WERI-Rb-1 (cell line): Measurements from ENCODE around the gene KRT1.

Experiments used
- DNase-seq: peaks from one replicate; pipeline ENCODE4 v3.0.0-alpha.2; 2020
- H3K27ac ChIP-seq: fragments of 250-450 bp; sonication (Bioruptor Pico); 2 replicates; pipeline ENCODE4 v1.5.1; 2020; ENCODE audit warnings: mild to moderate bottlenecking, moderate library complexity
- H3K27me3 ChIP-seq: fragments of 250-450 bp; sonication (Bioruptor Pico); 2 replicates; pipeline ENCODE4 v1.5.1; 2021; ENCODE audit warnings: mild to moderate bottlenecking, low read depth, moderate library complexity; ENCODE audit not compliant: insufficient read depth, severe bottlenecking
- H3K36me3 ChIP-seq: fragments of 250-450 bp; sonication (Bioruptor Pico); 2 replicates; pipeline ENCODE4 v1.5.1; 2020; ENCODE audit warnings: mild to moderate bottlenecking, moderate library complexity
- H3K4me3 ChIP-seq: 2 replicates; pipeline ENCODE4 v1.5.1; 2011; ENCODE audit warnings: low read depth, mild to moderate bottlenecking, control low read depth, low read length
- H3K9me3 ChIP-seq: fragments of 250-450 bp; sonication (Bioruptor Pico); 2 replicates; pipeline ENCODE4 v1.5.1; 2021; ENCODE audit warnings: mild to moderate bottlenecking, moderate library complexity; ENCODE audit not compliant: severe bottlenecking
- TF ChIP-seq, protein P1 (sequence below): IDR thresholded peaks from 2 replicates; pipeline ENCODE4 v1.5.1; 2011; ENCODE audit warnings: low read depth, mild to moderate bottlenecking, control low read depth, inconsistent platforms, low read length

The KRT1 gene

DNA sequence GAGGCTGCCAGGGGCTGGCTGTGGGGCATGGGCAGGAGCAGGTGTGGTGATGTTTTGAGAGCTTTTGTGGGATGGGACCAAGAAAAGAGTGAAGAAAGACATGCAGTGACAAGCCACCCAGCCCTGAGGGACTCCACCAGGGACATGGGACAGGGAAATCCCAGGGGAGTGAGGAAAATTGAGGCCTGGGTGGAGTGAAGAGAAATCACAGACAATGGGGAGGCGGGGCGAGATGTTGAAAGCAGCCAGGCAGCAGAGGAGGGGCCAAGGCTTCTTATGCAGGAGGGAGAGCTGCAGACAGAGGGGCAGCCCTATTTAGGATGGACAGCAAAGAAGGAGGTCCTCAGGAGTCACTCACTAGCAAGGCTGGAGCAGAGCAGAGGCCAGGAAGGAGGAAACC lies 4.2 kb upstream of the KRT1 start:
- TF ChIP-seq, protein P1, sequence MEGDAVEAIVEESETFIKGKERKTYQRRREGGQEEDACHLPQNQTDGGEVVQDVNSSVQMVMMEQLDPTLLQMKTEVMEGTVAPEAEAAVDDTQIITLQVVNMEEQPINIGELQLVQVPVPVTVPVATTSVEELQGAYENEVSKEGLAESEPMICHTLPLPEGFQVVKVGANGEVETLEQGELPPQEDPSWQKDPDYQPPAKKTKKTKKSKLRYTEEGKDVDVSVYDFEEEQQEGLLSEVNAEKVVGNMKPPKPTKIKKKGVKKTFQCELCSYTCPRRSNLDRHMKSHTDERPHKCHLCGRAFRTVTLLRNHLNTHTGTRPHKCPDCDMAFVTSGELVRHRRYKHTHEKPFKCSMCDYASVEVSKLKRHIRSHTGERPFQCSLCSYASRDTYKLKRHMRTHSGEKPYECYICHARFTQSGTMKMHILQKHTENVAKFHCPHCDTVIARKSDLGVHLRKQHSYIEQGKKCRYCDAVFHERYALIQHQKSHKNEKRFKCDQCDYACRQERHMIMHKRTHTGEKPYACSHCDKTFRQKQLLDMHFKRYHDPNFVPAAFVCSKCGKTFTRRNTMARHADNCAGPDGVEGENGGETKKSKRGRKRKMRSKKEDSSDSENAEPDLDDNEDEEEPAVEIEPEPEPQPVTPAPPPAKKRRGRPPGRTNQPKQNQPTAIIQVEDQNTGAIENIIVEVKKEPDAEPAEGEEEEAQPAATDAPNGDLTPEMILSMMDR, result no peak
- DNase-seq, result no peak
- Histone ChIP-seq H3K36me3 (no peaks in the 10 kb centered on the region), H3K4me3 (no peak overlapping the region), H3K27me3 (peaks cover 90% of the 10 kb centered on the region), H3K27ac (no peak overlapping the region), H3K9me3 (no peaks in the 10 kb centered on the region)

DNA sequence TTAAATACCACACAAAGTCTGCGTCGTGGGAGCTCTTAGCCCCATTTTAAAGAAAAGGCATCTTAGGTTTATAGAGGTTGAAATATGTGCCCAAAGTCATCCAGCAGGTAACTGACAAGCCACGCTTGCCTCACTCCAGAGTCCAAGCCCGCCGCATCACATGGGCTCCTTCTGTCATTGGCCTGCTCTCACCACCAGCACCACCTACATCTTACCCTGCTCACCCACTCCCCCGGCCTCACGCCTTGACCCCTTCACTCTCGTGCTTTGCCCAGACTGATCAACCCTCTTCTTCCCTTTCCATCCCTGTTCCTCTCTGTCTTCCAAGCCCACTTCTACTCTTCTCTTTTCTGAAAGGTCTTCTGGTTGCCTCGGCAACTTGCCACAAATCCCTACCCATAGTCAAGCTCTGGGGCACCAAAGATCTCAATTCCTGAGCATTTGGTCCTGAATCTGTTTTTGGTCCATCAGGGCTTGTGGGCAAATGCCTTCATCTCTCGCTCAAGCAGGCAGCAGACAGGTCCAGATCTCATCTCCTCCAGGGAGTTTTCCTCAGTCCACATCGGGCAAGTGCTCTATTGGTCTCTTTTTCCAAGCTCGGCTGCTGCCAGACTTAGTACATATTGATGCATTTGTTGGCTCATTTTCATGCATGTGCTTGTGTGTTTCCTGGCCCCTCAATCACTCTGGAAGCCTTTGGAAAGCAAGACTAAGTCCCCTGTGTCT lies 3.5 kb upstream of the KRT1 start:
- TF ChIP-seq, protein P1, result no peak

DNA sequence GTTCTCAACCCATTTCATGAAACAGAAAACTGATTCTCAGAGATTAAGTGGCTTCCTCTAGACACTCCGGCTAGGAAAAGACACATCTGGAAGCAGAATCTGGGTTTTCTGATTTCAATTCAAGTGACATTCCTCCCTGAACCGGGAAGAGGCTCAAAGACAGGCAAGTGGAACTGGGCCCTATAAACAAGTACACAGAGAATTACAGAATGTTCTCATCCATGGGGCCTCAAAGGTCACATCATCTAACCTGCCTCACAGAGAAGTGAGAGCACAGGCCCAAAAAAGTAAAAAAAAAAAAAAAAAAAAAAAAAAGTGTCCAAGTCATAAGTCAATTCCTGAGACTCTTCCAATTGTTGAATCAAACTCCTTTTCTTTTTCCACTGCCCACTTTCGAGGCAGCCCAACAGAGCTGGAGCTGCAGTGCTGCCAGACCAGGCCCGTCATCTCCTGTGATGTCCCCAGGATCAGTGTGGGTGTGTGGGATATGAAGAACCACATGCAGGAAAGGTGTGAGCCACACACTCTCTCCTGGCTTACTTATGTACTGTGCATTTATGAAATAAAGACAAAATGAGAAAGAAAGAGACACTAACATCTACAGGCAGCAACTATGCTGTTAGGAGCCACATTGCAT lies 2.8 kb upstream of the KRT1 start:
- no peak overlapping the region for H3K4me3 ChIP-seq
- TF ChIP-seq, protein P1, result no peak
- no peaks in the 10 kb centered on the region for H3K9me3 ChIP-seq
- H3K27ac ChIP-seq, result no peak overlapping the region
- H3K27me3 ChIP-seq, result peaks cover 93% of the 10 kb centered on the region
- no peak for DNase-seq
- no peaks in the 10 kb centered on the region for H3K36me3 ChIP-seq

More for the DNA sequence above, 3.5 kb upstream of the KRT1 start:
- Histone ChIP-seq H3K36me3 (no peaks in the 10 kb centered on the region), H3K27me3 (peaks cover 92% of the 10 kb centered on the region), H3K9me3 (no peaks in the 10 kb centered on the region), H3K27ac (no peak overlapping the region), H3K4me3 (no peak overlapping the region)
- DNase-seq, result no peak

DNA sequence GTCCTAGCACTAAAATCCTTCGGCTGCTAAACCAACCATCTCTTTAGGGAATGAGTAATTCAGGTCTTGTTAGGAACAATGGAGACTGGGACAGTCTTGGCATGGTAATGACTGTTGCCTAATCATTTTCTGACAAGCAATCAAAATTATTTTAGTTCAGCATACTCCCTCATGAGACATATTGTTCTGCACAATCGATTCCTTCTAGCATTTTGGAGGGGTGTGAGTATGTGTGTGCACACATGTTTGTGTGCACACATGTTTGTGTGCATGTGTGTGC lies 2.1 kb upstream of the KRT1 start:
- Histone ChIP-seq H3K27me3 (peaks cover 93% of the 10 kb centered on the region), H3K9me3 (no peaks in the 10 kb centered on the region), H3K27ac (no peak overlapping the region), H3K4me3 (no peak overlapping the region), H3K36me3 (no peaks in the 10 kb centered on the region)
- DNase-seq, result no peak
- TF ChIP-seq, protein P1, result no peak

DNA sequence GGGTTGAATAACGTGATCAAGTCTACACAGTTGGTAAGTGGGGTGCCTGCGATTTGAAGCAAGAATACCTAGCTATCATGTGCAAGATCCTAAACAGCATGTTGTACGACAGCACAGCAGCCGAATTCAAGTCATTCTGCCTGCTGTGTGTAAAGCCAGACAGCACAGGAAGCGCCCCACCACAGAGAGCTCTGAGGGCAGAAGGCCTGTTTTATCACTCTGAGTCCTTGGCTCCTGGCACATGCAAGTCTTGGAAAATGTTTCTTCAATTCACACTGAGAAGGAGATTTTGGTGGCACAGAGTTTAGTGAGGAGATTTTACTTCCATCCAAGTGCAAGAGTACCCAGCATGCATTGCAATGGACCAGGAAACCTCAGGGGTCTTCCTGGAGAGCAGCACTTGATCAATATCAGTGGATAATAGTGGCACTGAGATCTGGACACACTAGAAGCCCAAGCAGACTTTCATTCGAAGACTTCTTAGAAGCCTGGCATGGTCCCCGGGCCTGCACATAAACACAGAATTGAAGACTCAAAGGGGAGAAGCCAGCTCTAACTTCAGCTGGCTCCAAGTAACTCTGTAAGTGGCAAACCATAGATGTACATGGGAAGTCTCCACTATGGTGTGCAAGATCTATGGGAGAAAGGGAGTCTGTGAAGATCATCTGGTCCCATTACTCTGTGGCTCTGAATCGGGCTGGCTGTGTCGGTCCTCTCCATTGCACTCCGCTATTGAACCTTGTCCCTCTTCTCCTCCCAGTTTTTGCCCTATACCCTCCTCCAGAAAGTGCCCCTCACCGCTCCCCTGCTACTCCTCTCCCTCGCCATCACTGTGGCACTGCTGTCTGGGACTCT lies 1.5 kb upstream of the KRT1 start:
- Histone ChIP-seq H3K9me3 (no peaks in the 10 kb centered on the region), H3K36me3 (no peaks in the 10 kb centered on the region), H3K27ac (no peak overlapping the region), H3K27me3 (peaks cover 93% of the 10 kb centered on the region), H3K4me3 (no peak overlapping the region)
- no peak for DNase-seq
- TF ChIP-seq, protein P1, result no peak
